Natural killer cell treated with Interleukin-12 subunit alpha and Interleukin-12 subunit beta and Interleukin-15 and Interleukin-18, amount 100 ng/mL, for 72 hours (primary cell): Measurements from ENCODE around the gene MUC5AC. TPM values are rescaled to one million over a fixed set of nuclear protein-coding genes. Genes with fewer than 3 reads are reported as not detected.

Experiments used
- ATAC-seq, 2 donors: fragments of 150-1000 bp; cut with Tn5 transposase in 1 of 2; sonication (Bioruptor Pico), chemical (Tn5 transposase) in 1 of 2; 2 replicates each; pipeline ENCODE4 v1.10.0; 2021
- DNase-seq: peaks from one replicate; pipeline ENCODE4 v3.0.0; 2022; ENCODE audit warnings: low spot score
- H3K27ac Mint-ChIP-seq, 2 donors: 1 replicate in 1 of 2; 2 replicates in 1 of 2; pipeline ENCODE4 v1.8.0; 2022; ENCODE audit warnings: mixed read lengths in 2 of 2, mild to moderate bottlenecking in 1 of 2, moderate library complexity in 1 of 2
- H3K27me3 Mint-ChIP-seq, 2 donors: 1 replicate in 1 of 2; 2 replicates in 1 of 2; pipeline ENCODE4 v1.8.0; 2022; ENCODE audit warnings: mixed read lengths in 2 of 2
- H3K36me3 Mint-ChIP-seq: one replicate; pipeline ENCODE4 v1.8.0; 2022; ENCODE audit warnings: mixed read lengths
- H3K4me1 Mint-ChIP-seq, 2 donors: 1 replicate in 1 of 2; 2 replicates in 1 of 2; pipeline ENCODE4 v1.8.0; 2022; ENCODE audit warnings: low read depth in 2 of 2, mixed read lengths in 2 of 2, mild to moderate bottlenecking in 1 of 2
- H3K4me3 Mint-ChIP-seq: one replicate; pipeline ENCODE4 v1.8.0; 2022; ENCODE audit warnings: mixed read lengths
- H3K9me3 Mint-ChIP-seq: 2 replicates; pipeline ENCODE4 v1.8.0; 2022; ENCODE audit warnings: mixed read lengths
- total RNA-seq, 2 donors: library from RNA; stranded (reverse); gene quantifications; one replicate each; pipeline ENCODE4 v1.2.3, GENCODE V29; 2022

The MUC5AC gene
- total RNA-seq, 2 donors from 2014 or later = not detected

DNA sequence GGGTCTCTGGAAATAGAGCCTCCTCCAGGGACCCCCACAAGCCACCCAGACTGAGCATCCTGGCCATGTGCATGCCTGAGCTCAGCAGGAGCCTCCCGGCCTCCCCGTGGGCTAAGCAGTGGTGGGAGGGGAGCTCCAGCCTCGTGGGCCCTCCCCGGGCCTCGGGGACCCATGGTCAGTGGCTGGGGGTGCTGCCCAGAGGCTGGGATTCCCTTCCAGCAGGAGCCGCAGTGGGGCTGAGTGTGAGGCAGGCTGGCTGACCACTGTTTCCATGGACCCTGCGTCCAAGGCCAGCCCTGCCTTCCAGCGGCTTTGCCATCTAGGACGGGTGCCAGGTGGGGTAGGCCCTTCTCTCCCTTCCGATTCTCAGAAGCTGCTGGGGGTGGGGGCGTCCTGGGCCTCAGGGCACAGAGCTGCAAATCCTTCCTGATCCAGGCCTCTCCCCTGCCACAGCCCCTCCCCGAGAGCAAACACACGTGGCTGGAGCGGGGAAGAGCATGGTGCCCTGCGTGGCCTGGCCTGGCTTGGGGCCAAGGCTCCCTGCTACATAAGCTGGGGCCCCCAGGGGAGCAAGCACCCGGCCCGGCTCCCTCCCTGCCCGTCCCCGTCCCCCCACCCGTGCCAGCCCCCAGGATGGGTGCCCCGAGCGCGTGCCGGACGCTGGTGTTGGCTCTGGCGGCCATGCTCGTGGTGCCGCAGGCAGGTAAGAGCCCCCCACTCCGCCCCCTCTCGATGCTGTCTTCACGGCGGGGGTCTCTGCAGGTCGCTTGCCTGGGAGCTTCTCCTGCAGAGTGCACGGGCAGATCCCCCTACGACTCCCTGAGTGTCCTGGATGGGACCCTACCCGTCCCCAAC is 65.0 kb downstream of the MUC5AC start, which contains the start of gene MUC5B:
MUC5B (plus strand) TSS at position 576 of the 855 bp plus-strand sequence; CDS start at position 634, 58 bp downstream.
- Mint-ChIP-seq H3K4me1 (no peaks in the 10 kb centered on the region), H3K4me3 (no peak within 1 kb of the TSS)

GRCh38 chr11:1223346-1224110 is 65.8 kb downstream of the MUC5AC start:
- Mint-ChIP-seq H3K9me3 (no peaks in the 10 kb centered on the region), H3K27ac (no peak overlapping the region), H3K36me3 (no peaks in the 10 kb centered on the region), H3K27me3 (peaks cover 0 to 2% of the 10 kb centered on the region in 2 donors), H3K4me3 (no peak overlapping the region), H3K4me1 (no peaks in the 10 kb centered on the region)
- DNase-seq (peak; percentile 53), ATAC-seq (no peak)

More for the DNA sequence above, 65.0 kb downstream of the MUC5AC start, which contains the start of gene MUC5B:
- Mint-ChIP-seq H3K36me3 (no peaks in the 10 kb centered on the region), H3K27ac (no peak within 1 kb of the TSS), H3K9me3 (no peaks in the 10 kb centered on the region), H3K27me3 (peaks cover 0 to 2% of the 10 kb centered on the region in 2 donors)
- DNase-seq = peak; percentile 56
- ATAC-seq = no peak

- H3K4me3 Mint-ChIP-seq = no peak overlapping the region
- H3K27ac Mint-ChIP-seq = no peak overlapping the region
- no peaks in the 10 kb centered on the region for H3K4me1 Mint-ChIP-seq
- no peak for ATAC-seq
- no peaks in the 10 kb centered on the region for H3K36me3 Mint-ChIP-seq
- no peaks in the 10 kb centered on the region for H3K9me3 Mint-ChIP-seq
- H3K27me3 Mint-ChIP-seq = peaks cover 0 to 2% of the 10 kb centered on the region in 2 donors
- peak; percentile 58 for DNase-seq
Measured at GRCh38 chr11:1224111-1224490, 66.3 kb downstream of the MUC5AC start.

DNA sequence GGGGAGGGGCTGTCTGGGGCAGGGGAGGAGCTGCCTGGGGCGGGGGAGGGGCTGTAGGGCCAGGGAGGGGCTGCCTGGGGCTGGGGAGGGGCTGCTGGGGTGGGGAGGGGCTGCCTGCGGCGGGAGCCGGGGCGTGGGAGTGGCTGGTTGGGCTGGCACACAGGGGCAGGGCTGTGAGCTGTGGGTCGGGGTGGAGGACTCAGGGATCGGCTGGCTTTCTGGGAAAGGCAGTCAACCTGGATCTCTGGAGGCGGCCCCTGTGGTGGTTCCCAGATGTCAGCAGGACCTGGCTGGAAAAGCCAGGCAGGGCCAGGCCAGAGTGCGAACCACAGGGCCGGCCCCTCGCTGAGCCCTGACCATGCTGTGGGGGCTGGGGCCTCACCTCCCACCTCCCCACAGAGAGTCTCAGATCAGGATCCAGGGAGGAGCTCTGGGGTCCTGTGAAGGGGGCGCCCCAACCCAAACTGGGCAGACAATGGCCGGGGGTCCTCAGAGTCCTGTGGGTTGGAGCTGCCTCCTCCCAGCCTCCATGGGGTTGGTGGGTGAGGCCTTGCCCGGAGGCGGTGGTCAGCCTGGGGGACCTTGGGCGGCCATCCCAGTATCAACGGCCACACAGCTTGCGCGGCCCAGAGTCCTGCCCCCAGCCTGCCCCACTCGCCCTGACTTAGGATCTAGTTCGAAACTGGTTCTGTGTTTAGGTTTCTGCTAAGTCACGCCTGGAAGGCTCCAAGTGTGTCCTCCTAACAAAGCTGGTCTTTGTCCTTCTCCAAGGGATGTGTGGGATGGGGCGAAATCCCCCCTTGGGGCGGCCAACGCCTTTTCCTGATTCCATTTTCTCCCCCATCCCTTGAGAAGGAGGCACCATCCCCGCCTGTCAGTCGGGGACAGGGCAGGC is 67.0 kb downstream of the MUC5AC start:
- Mint-ChIP-seq H3K27me3 (peaks cover 0 to 2% of the 10 kb centered on the region in 2 donors), H3K36me3 (no peaks in the 10 kb centered on the region), H3K9me3 (no peaks in the 10 kb centered on the region), H3K27ac (no peak overlapping the region), H3K4me1 (no peaks in the 10 kb centered on the region), H3K4me3 (no peak overlapping the region)
- ATAC-seq = no peak
- peak; percentile 57 for DNase-seq

GRCh38 chr11:1225386-1226225 is 67.9 kb downstream of the MUC5AC start:
- Mint-ChIP-seq H3K9me3 (no peaks in the 10 kb centered on the region), H3K4me3 (no peak overlapping the region), H3K27ac (no peak overlapping the region), H3K27me3 (peaks cover 0 to 2% of the 10 kb centered on the region in 2 donors), H3K36me3 (no peaks in the 10 kb centered on the region), H3K4me1 (no peaks in the 10 kb centered on the region)
- DNase-seq (peak; percentile 57), ATAC-seq (no peak)

- no peak overlapping the region for H3K4me3 Mint-ChIP-seq
- DNase-seq = peak; percentile 54
Measured at GRCh38 chr11:1226226-1226985, 68.7 kb downstream of the MUC5AC start.

GRCh38 chr11:1226986-1227550 is 69.3 kb downstream of the MUC5AC start:
- ATAC-seq (no peak), DNase-seq (peak; percentile 53)
- Mint-ChIP-seq H3K9me3 (no peaks in the 10 kb centered on the region), H3K27ac (no peak overlapping the region), H3K27me3 (peaks cover 0 to 2% of the 10 kb centered on the region in 2 donors), H3K4me1 (no peaks in the 10 kb centered on the region), H3K4me3 (no peak overlapping the region), H3K36me3 (no peaks in the 10 kb centered on the region)

More at GRCh38 chr11:1226226-1226985, 68.7 kb downstream of the MUC5AC start:
- H3K4me1 Mint-ChIP-seq = no peaks in the 10 kb centered on the region
- H3K27me3 Mint-ChIP-seq = peaks cover 0 to 2% of the 10 kb centered on the region in 2 donors
- H3K36me3 Mint-ChIP-seq = no peaks in the 10 kb centered on the region
- H3K9me3 Mint-ChIP-seq = no peaks in the 10 kb centered on the region
- H3K27ac Mint-ChIP-seq = no peak overlapping the region
- no peak for ATAC-seq

DNA sequence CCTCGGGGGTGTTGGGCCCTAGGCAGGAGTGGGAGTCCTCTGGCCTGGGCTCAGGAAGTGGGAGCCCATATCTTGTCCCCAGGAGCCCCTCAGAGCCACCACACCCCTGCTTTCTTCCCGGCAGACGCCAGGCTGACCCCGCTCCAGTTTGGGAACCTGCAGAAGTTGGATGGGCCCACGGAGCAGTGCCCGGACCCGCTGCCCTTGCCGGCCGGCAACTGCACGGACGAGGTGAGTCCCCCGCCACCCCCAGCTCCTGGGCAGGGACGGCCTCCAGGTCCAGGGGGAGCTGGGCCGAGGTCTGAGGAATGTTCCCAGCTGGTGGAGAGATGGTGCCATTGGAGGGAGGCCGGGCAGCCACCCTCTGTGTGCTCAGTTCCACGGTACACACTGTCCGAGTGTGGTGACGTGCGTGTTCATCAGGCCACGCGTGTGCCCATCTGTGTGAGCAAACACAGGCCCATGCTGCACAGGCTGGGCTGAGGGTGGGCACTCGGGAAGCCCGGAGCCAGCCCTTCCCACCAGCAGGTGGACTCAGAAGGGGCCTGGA is 69.9 kb downstream of the MUC5AC start:
- DNase-seq = peak; percentile 51
- Mint-ChIP-seq H3K27me3 (peaks cover 0 to 2% of the 10 kb centered on the region in 2 donors), H3K4me3 (no peak overlapping the region), H3K9me3 (no peaks in the 10 kb centered on the region), H3K36me3 (no peaks in the 10 kb centered on the region), H3K4me1 (no peaks in the 10 kb centered on the region), H3K27ac (no peak overlapping the region)
- ATAC-seq = no peak

- no peak for ATAC-seq
- H3K4me3 Mint-ChIP-seq = no peak overlapping the region
- H3K36me3 Mint-ChIP-seq = no peaks in the 10 kb centered on the region
- peak; percentile 58 for DNase-seq
- H3K27me3 Mint-ChIP-seq = peaks cover 0 to 2% of the 10 kb centered on the region in 2 donors
- H3K27ac Mint-ChIP-seq = no peak overlapping the region
- H3K4me1 Mint-ChIP-seq = no peaks in the 10 kb centered on the region
- H3K9me3 Mint-ChIP-seq = no peaks in the 10 kb centered on the region
Measured at GRCh38 chr11:1228101-1228821, 70.5 kb downstream of the MUC5AC start.

- ATAC-seq (no peak), DNase-seq (peak; percentile 44)
- H3K9me3 Mint-ChIP-seq = no peaks in the 10 kb centered on the region
- no peak overlapping the region for H3K27ac Mint-ChIP-seq
- H3K4me1 Mint-ChIP-seq = no peaks in the 10 kb centered on the region
- H3K36me3 Mint-ChIP-seq = no peaks in the 10 kb centered on the region
- H3K4me3 Mint-ChIP-seq = no peak overlapping the region
- H3K27me3 Mint-ChIP-seq = peaks cover 0 to 2% of the 10 kb centered on the region in 2 donors
Measured at GRCh38 chr11:1228921-1229451, 71.2 kb downstream of the MUC5AC start.
